HG03378 (cell line): ENCODE measurements around the gene ORM2.
"Not testable (repeated sequence)": the region's sequence is repeated elsewhere in the genome, so short reads cannot be mapped to it uniquely, and the experiment has no call there.

Source experiments
- ATAC-seq: cut with Tn5 transposase; IDR thresholded peaks from one replicate; pipeline ENCODE4 v1.9.1; 2021; ENCODE audit warnings: mild to moderate bottlenecking, moderate library complexity; ENCODE audit not compliant: unreplicated experiment

ORM2 gene

GRCh38 chr9:114313186-114313585 lies 16.5 kb upstream of the ORM2 start:
- ATAC-seq, result no peak

GRCh38 chr9:114314256-114314867 lies 15.3 kb upstream of the ORM2 start:
- no peak for ATAC-seq

GRCh38 chr9:114314881-114315722 lies 14.6 kb upstream of the ORM2 start:
- no peak for ATAC-seq

GRCh38 chr9:114315723-114316363 lies 13.8 kb upstream of the ORM2 start:
- no peak for ATAC-seq

GRCh38 chr9:114316605-114317230 lies 13.0 kb upstream of the ORM2 start:
- ATAC-seq, result no peak

GRCh38 chr9:114317665-114318357 lies 11.9 kb upstream of the ORM2 start:
- no peak for ATAC-seq

- ATAC-seq, result no peak
These were observed 11.3 kb upstream of the ORM2 start for GRCh38 chr9:114318416-114318815.

GRCh38 chr9:114319147-114319546 lies 10.5 kb upstream of the ORM2 start:
- no peak for ATAC-seq

- not testable (repeated sequence) for ATAC-seq
These were observed 9.0 kb upstream of the ORM2 start for GRCh38 chr9:114320710-114321109.

GRCh38 chr9:114321759-114322158 lies 7.9 kb upstream of the ORM2 start:
- no peak for ATAC-seq

GRCh38 chr9:114322160-114322818 lies 7.4 kb upstream of the ORM2 start:
- not testable (repeated sequence) for ATAC-seq

GRCh38 chr9:114322831-114323531 lies 6.7 kb upstream of the ORM2 start, which contains the start of gene ORM1:
Gene ORM1, plus strand, starts transcription at chr9:114323098. Its CDS starts 36 bp downstream, at chr9:114323134.
- ATAC-seq, result not testable (repeated sequence)

GRCh38 chr9:114323849-114324248 lies 5.8 kb upstream of the ORM2 start:
- ATAC-seq, result not testable (repeated sequence)

- no peak for ATAC-seq
These were observed 5.2 kb upstream of the ORM2 start for GRCh38 chr9:114324492-114324891.

- not testable (repeated sequence) for ATAC-seq
These were observed 4.7 kb upstream of the ORM2 start for GRCh38 chr9:114324965-114325364.

- not testable (repeated sequence) for ATAC-seq
These were observed 3.9 kb upstream of the ORM2 start for GRCh38 chr9:114325684-114326254.

GRCh38 chr9:114327749-114328148 lies 1.9 kb upstream of the ORM2 start:
- ATAC-seq, result no peak

- not testable (repeated sequence) for ATAC-seq
These were observed 1.3 kb upstream of the ORM2 start for GRCh38 chr9:114328357-114328820.
